MM.1S (cell line): ENCODE measurements around the gene GPX6.

Source experiments
- CTCF ChIP-seq: fragments of 300-600 bp; sonication (generic); IDR thresholded peaks from 2 replicates; pipeline ENCODE4 v1.5.1; 2016; ENCODE audit warnings: antibody characterized with exemption, low read length, mixed read lengths
- EZH2 ChIP-seq: fragments of 300-600 bp; sonication (generic); optimal IDR thresholded peaks from 2 replicates; pipeline ENCODE3; 2017; ENCODE audit warnings: low read depth, mild to moderate bottlenecking, antibody characterized with exemption, low read length, mixed read lengths

DNA sequence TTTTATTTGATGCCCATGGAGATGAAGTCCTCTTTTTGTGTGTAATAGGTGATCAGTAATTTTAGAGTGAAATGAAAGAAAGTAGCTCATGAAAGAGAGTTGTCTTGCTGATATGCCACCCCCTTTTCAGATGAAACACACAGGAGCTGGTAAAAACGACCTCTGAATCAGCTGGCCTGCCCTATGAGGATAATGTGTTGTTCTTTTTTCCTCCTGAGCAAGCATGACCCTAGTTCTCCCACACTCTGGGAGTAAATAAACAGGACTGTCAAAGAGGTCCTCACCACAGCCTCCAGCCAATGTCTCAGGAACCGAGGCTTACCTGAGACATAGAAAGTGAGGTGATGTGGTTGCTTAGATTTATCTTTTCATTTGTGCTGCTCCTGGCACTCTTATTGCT is 39.5 kb upstream of the GPX6 start:
- TF ChIP-seq CTCF (no peak), EZH2 (no peak)
